CD14-positive monocyte (primary cell): Measurements from ENCODE around the gene KDM6A. TPM values are rescaled to one million over a fixed set of nuclear protein-coding genes. Genes with fewer than 3 reads are reported as not detected.

Experiments used
- DNase-seq, 3 donors: peaks; one replicate each; pipeline ENCODE4 v3.0.0-alpha.2; 2011 to 2022
- H2AFZ ChIP-seq: 2 replicates; pipeline ENCODE4 v1.6.0; 2012; ENCODE audit warnings: mild to moderate bottlenecking, low read depth, low read length, inconsistent platforms; ENCODE audit not compliant: insufficient read depth, poor library complexity, severe bottlenecking
- H3K27ac ChIP-seq, 2 donors: 1 replicate in 1 of 2; 2 replicates in 1 of 2; pipeline ENCODE4 v1.5.1; 2012 to 2013; ENCODE audit warnings: low read length in 2 of 2, control low read depth in 1 of 2, inconsistent platforms in 1 of 2, low read depth in 1 of 2, mild to moderate bottlenecking in 1 of 2
- H3K27me3 ChIP-seq, 2 donors: one replicate each; pipeline versions ENCODE4 v1.6.0 to v1.6.1; 2011 to 2013; ENCODE audit warnings: low read length in 2 of 2; ENCODE audit not compliant: control insufficient read depth in 2 of 2, insufficient read depth in 2 of 2
- H3K36me3 ChIP-seq, 2 donors: replicated peaks in 1 of 2; 1 replicate in 1 of 2; 2 replicates in 1 of 2; pipeline versions ENCODE4 v1.5.1 to v1.6.1; 2012 to 2013; ENCODE audit warnings: low read length in 2 of 2, control low read depth in 1 of 2, inconsistent platforms in 1 of 2, mild to moderate bottlenecking in 1 of 2; ENCODE audit not compliant: insufficient read depth in 2 of 2, control insufficient read depth in 1 of 2
- H3K4me1 ChIP-seq, 2 donors: 1 replicate in 1 of 2; 2 replicates in 1 of 2; pipeline versions ENCODE4 v1.5.1 to v1.6.1; 2012 to 2013; ENCODE audit warnings: low read length in 2 of 2, control low read depth in 1 of 2, inconsistent platforms in 1 of 2, mild to moderate bottlenecking in 1 of 2, moderate library complexity in 1 of 2; ENCODE audit not compliant: insufficient read depth in 2 of 2, control insufficient read depth in 1 of 2
- H3K4me2 ChIP-seq: replicated peaks from 2 replicates; pipeline ENCODE3; 2012; ENCODE audit warnings: low read length, moderate library complexity, mild to moderate bottlenecking; ENCODE audit not compliant: poor library complexity, severe bottlenecking; ENCODE audit errors: extremely low read depth
- H3K4me3 ChIP-seq, 3 experiments: fragments of 200-600 bp in 1 of 3; sonication (generic) in 1 of 3; replicated peaks in 1 of 3; 1 replicate in 2 of 3; 2 replicates in 1 of 3; pipeline ENCODE4 v1.5.1; 2011 to 2013; ENCODE audit warnings: low read length in 3 of 3, mild to moderate bottlenecking in 3 of 3, control low read depth in 2 of 3, low read depth in 2 of 3, inconsistent platforms in 1 of 3, moderate library complexity in 1 of 3
- H3K79me2 ChIP-seq: 2 replicates; pipeline ENCODE4 v1.6.0; 2012; ENCODE audit warnings: mild to moderate bottlenecking, control low read depth, inconsistent platforms, low read length, moderate library complexity; ENCODE audit not compliant: insufficient read depth
- H3K9ac ChIP-seq: 2 replicates; pipeline ENCODE4 v1.6.0; 2017; ENCODE audit warnings: low read length, mild to moderate bottlenecking; ENCODE audit not compliant: insufficient read depth, poor library complexity, severe bottlenecking
- H3K9me3 ChIP-seq, 2 donors: replicated peaks in 1 of 2; 1 replicate in 1 of 2; 2 replicates in 1 of 2; pipeline versions ENCODE4 v1.5.1 to v1.6.1; 2012 to 2013; ENCODE audit warnings: low read length in 2 of 2, control low read depth in 1 of 2; ENCODE audit not compliant: control insufficient read depth in 1 of 2, insufficient read depth in 1 of 2
- H4K20me1 ChIP-seq: 2 replicates; pipeline ENCODE4 v1.6.0; 2012; ENCODE audit warnings: mild to moderate bottlenecking, low read length, control low read depth, moderate library complexity; ENCODE audit not compliant: insufficient read depth
- H3K27ac Mint-ChIP-seq, 7 donors: one replicate each; pipeline ENCODE4 v1.8.0; 2020; ENCODE audit warnings: mild to moderate bottlenecking in 7 of 7, mixed read lengths in 7 of 7, moderate library complexity in 6 of 7, inconsistent platforms in 2 of 7
- H3K27me3 Mint-ChIP-seq, 3 donors: one replicate each; pipeline ENCODE4 v1.8.0; 2021 to 2022; ENCODE audit warnings: low read depth in 3 of 3, mild to moderate bottlenecking in 3 of 3, mixed read lengths in 3 of 3, moderate library complexity in 3 of 3, inconsistent platforms in 1 of 3
- H3K36me3 Mint-ChIP-seq, 2 donors: one replicate each; pipeline ENCODE4 v1.8.0; 2020; ENCODE audit warnings: mixed read lengths in 2 of 2, inconsistent platforms in 1 of 2, mild to moderate bottlenecking in 1 of 2
- H3K4me1 Mint-ChIP-seq: one replicate; pipeline ENCODE4 v1.8.0; 2020; ENCODE audit warnings: mild to moderate bottlenecking, mixed read lengths
- H3K4me3 Mint-ChIP-seq, 2 donors: one replicate each; pipeline ENCODE4 v1.8.0; 2020; ENCODE audit warnings: mild to moderate bottlenecking in 2 of 2, mixed read lengths in 2 of 2, moderate library complexity in 1 of 2
- H3K9me3 Mint-ChIP-seq, 7 donors: one replicate each; pipeline ENCODE4 v1.8.0; 2020 to 2022; ENCODE audit warnings: mixed read lengths in 7 of 7, mild to moderate bottlenecking in 6 of 7, moderate library complexity in 6 of 7, inconsistent platforms in 2 of 7
- WGBS: methylation state at CpG from one replicate; pipeline ENCODE4 v1.1.5; 2013; ENCODE audit warnings: missing lambda C conversion rate; ENCODE audit not compliant: insufficient coverage; 5-methylcytosine and 5-hydroxymethylcytosine counted together
- intact Hi-C, 2 donors: fragments of 100-400 bp; cut with micrococcal nuclease; formaldehyde crosslinking; loops; one replicate each; pipeline versions ENCODE4 v1.15.0 to v1.15.1; 2023
- polyA plus RNA-seq, 3 donors: library from polyadenylated mRNA; depleted of rRNA in 1 of 3; unstranded in 2 of 3; stranded (reverse) in 1 of 3; fragments of 300-500 nt in 2 of 3; fragments of >200 nt in 1 of 3; fragmentation: Illumina TruSeq in 2 of 3; gene quantifications; 1 replicate in 2 of 3; 2 replicates in 1 of 3; pipeline ENCODE4 v1.2.3, GENCODE V29; 2012 to 2021
- TF ChIP-seq, protein P1 (sequence below): fragments of 200-600 bp; IDR thresholded peaks from one replicate; pipeline ENCODE4 v1.8.0; 2022; ENCODE audit warnings: antibody characterized with exemption, mild to moderate bottlenecking

KDM6A gene
- polyA plus RNA-seq, 3 donors = 7.6 to 35.0 (median 13.8) TPM

DNA sequence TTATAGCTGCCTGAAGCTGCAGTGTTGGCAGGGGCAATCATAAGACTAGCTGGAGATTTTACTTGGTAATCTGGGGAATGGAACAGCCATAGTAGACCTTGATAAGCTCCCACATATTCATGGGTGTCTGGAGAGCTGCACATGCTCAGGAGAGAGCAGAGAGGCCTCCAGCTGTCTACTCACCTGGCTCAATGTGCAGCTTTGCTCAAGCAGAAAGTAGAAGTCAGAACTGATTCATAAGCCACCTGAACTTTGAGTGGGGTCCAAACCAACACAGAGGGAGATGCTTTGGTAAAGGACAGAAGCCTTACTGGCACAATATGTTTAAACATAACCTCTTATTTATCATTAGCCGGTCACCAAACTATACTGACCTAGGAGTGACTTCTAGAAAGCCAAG lies 54.4 kb downstream of the KDM6A start:
- Mint-ChIP-seq H3K27me3 (no peaks in the 10 kb centered on the region), H3K9me3 (peaks cover 0 to 3% (median 0%) of the 10 kb centered on the region in 7 donors)

DNA sequence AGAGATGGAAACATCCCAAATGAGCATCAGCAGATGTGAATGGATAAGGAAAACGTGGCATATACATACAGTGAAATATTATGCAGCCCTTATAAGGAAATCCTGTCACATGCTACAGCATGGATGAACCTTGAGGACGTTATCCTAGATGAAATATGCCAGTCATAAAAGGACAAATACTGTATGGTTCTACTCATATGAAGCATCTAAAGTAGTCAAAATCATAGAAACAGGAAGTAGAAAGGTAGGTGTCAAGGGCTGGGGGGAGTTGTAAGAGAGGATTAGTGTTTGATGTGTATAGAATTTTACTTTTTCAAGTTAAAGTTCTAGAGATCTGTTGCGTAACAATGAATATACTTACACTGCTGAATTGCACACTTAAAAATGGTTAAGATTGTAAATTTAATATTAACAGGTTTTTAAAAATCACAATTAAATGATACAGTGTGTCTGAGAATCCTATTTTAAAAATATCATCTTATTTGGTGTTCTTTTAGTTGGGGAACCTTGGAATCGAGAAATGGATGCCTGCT lies 58.5 kb downstream of the KDM6A start:
- Histone ChIP-seq H3K4me1 (no peaks in the 10 kb centered on the region), H3K4me2 (no peak overlapping the region), H3K27ac (no peak overlapping the region), H3K27me3 (no peaks in the 10 kb centered on the region), H3K9ac (no peak overlapping the region), H3K79me2 (peaks cover 100% of the 10 kb centered on the region), H3K4me3 (no peak overlapping the region), H2AFZ (no peak overlapping the region), H4K20me1 (peaks cover 100% of the 10 kb centered on the region), H3K36me3 (no peaks in the 10 kb centered on the region), H3K9me3 (no peaks in the 10 kb centered on the region)
- peak overlapping the region in 1 of 7 donors; percentile 54 for H3K27ac Mint-ChIP-seq
- H3K4me3 Mint-ChIP-seq = no peak overlapping the region
- WGBS = no CpG with 5 or more reads among the region's 4 CpGs
- peaks cover 0 to 3% (median 0%) of the 10 kb centered on the region in 7 donors for H3K9me3 Mint-ChIP-seq
- DNase-seq = no peak
- peaks cover 0 to 5% of the 10 kb centered on the region in 2 donors for H3K36me3 Mint-ChIP-seq
- TF ChIP-seq, protein P1, sequence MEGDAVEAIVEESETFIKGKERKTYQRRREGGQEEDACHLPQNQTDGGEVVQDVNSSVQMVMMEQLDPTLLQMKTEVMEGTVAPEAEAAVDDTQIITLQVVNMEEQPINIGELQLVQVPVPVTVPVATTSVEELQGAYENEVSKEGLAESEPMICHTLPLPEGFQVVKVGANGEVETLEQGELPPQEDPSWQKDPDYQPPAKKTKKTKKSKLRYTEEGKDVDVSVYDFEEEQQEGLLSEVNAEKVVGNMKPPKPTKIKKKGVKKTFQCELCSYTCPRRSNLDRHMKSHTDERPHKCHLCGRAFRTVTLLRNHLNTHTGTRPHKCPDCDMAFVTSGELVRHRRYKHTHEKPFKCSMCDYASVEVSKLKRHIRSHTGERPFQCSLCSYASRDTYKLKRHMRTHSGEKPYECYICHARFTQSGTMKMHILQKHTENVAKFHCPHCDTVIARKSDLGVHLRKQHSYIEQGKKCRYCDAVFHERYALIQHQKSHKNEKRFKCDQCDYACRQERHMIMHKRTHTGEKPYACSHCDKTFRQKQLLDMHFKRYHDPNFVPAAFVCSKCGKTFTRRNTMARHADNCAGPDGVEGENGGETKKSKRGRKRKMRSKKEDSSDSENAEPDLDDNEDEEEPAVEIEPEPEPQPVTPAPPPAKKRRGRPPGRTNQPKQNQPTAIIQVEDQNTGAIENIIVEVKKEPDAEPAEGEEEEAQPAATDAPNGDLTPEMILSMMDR = no peak
- peaks cover 0 to 2% (median 0%) of the 10 kb centered on the region in 3 donors for H3K27me3 Mint-ChIP-seq
- intact Hi-C loops = no loop called here
- peaks cover 8% of the 10 kb centered on the region for H3K4me1 Mint-ChIP-seq

More for the DNA sequence above, 54.4 kb downstream of the KDM6A start:
- peak overlapping the region in 4 of 7 donors; percentile 15 to 57 (median 43) for H3K27ac Mint-ChIP-seq
- H3K4me2 ChIP-seq = no peak overlapping the region
- WGBS = no CpG with 5 or more reads among the region's 1 CpG
- TF ChIP-seq, protein P1 = no peak
- intact Hi-C loops = no loop called here
- peaks cover 0 to 1% of the 10 kb centered on the region in 2 donors for H3K36me3 Mint-ChIP-seq
- H3K36me3 ChIP-seq = no peaks in the 10 kb centered on the region
- H3K27me3 ChIP-seq = no peaks in the 10 kb centered on the region
- no peak for DNase-seq
- peaks cover 100% of the 10 kb centered on the region for H3K79me2 ChIP-seq
- no peak overlapping the region for H3K27ac ChIP-seq
- H3K4me3 ChIP-seq = no peak overlapping the region
- H3K9ac ChIP-seq = no peak overlapping the region
- H3K9me3 ChIP-seq = no peaks in the 10 kb centered on the region
- peaks cover 100% of the 10 kb centered on the region for H4K20me1 ChIP-seq
- no peak overlapping the region for H3K4me3 Mint-ChIP-seq
- no peak overlapping the region for H2AFZ ChIP-seq
- peaks cover 21% of the 10 kb centered on the region for H3K4me1 Mint-ChIP-seq
- peaks cover 2 to 10% of the 10 kb centered on the region in 2 donors for H3K4me1 ChIP-seq
